ENCODE data around the gene ARL5B.

ARL5B gene

GRCh38 chr10:18653112-18653511 lies 6.1 kb upstream of the ARL5B start:
- DNase-seq: no peak
- in situ Hi-C loops (cut with HindIII; ENCODE audit: low pct_ligation_motif_present, low pct_unique_long_range_greater_than_20kb, low sequenced_read_pairs): no loop called here

DNA sequence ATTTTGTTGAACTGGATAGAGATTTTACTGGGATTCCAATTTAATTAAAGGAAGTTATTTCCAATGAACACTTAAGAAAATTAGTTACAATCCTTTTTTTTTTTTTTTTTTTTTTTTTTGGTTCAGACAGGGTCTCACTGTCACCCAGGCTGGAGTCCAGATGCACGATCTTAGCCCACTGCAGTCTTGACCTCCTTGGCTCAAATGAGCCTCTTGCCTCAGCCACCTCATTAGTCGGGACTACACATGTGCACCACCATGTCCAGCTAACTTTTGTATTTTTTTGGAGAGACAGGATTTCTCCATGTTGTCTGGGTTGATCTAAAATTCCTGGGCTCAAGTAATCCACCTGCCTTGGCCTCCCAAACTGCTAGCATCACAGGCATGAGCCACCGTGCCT lies 2.5 kb upstream of the ARL5B start:
- no peak for DNase-seq
- in situ Hi-C loops (cut with HindIII; ENCODE audit: low pct_ligation_motif_present, low pct_unique_long_range_greater_than_20kb, low sequenced_read_pairs): no loop called here

DNA sequence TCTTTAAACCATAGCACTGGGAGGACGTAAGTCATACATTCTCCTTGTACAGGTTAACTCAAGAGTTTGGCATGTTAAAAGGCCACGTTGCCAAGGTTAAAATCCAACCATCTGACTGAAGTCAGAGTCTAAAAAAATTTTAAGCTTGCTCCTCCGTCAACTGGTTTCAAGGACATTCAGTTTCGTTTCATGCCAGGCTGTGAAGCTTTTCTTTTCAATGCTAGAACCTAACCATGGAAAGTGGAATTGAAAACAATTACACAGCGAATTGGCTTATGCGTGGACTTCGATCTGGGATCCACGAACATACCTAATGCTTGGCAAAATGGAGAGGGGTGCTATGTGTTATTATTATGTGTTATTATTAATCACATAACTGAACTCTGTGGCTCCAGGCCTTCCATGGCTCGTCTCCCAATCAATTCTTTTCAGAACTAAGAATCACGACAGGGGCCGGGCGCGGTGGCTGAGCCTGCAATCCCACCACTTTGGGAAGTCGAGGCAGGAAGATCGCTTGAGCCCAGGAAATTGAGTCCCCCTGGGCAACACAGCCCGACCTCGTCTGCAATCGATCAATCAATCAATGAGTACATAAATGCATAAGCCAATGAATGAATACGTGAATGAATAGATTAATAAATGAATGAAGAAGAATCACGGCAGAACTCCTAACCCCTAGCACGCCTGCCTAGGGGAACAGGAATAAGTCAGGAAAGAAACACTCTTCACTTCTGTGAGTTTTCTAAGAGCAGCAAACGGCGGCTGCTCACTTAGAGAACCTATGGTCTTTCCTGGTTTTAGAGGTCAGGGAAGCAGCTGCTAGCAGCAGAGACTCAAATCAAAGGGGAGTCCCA lies 733 bp upstream of the ARL5B start:
- in situ Hi-C loops (cut with HindIII; ENCODE audit: low pct_ligation_motif_present, low pct_unique_long_range_greater_than_20kb, low sequenced_read_pairs): no loop called here
- no peak for DNase-seq

GRCh38 chr10:18659819-18660535 lies 746 bp downstream of the ARL5B start:
- DNase-seq: peak; percentile 33
- in situ Hi-C loops (cut with HindIII; ENCODE audit: low pct_ligation_motif_present, low pct_unique_long_range_greater_than_20kb, low sequenced_read_pairs): no loop called here

DNA sequence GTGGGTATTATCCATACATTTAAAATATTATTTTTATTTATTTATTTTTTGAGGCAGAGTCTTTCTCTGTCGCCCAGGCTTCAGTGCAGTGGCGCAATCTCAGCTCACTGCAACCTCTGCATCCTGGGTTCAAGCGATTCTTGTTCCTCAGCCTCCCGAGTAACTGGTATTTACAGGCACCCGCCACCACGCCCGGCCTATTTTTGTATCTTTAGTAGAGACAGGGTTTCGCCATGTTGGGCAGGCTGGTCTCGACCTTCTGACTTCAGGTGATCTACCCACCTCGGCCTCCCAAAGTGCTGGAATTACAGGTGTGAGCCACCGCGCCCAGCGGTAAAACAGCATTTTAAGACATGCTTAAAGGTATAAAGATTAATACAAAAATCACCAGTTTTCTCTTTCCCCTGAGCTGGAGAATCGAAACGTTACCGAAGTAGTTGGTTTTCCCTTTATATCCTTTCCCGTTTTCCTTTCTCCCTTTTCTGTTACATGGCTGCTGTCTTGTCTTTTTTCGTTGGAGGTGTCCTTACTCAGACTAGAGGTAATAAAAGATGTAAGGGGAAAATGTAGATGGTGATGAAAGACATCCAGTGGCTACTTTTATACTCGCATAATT lies 1.7 kb downstream of the ARL5B start:
- in situ Hi-C loops (cut with HindIII; ENCODE audit: low pct_ligation_motif_present, low pct_unique_long_range_greater_than_20kb, low sequenced_read_pairs): no loop called here
- DNase-seq: no peak

DNA sequence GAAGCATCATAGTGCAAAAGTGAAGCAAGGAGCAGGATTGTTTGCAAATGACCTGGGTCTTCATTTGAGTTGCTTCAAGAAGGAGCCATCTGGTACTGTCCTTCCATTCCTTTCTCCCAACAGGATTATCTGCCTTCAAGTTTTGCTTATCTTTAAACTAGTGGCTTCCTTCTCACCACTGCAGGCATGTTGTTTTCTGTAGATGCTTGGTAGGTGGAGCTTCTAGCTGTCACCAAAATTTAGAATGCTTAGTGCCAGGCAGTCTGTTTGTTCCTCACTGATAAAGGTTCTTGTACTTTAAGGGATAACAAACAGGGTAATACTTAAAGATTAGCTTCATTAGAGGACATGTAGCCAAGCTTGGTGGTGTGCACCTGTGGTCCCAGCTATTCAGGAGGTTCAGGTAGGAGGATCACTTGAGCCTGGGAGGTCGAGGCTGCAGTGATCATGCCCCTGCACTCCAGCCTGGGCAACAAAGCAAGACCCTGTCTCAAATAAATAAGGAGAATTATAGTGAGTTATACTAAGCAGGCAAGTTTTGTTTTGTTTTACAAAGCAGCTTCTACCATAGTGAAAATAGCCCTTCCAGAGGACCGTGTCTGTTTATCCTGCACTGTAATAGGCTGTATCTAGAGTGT lies 5.7 kb downstream of the ARL5B start:
- in situ Hi-C loops (cut with HindIII; ENCODE audit: low pct_ligation_motif_present, low pct_unique_long_range_greater_than_20kb, low sequenced_read_pairs): no loop called here
- no peak for DNase-seq

DNA sequence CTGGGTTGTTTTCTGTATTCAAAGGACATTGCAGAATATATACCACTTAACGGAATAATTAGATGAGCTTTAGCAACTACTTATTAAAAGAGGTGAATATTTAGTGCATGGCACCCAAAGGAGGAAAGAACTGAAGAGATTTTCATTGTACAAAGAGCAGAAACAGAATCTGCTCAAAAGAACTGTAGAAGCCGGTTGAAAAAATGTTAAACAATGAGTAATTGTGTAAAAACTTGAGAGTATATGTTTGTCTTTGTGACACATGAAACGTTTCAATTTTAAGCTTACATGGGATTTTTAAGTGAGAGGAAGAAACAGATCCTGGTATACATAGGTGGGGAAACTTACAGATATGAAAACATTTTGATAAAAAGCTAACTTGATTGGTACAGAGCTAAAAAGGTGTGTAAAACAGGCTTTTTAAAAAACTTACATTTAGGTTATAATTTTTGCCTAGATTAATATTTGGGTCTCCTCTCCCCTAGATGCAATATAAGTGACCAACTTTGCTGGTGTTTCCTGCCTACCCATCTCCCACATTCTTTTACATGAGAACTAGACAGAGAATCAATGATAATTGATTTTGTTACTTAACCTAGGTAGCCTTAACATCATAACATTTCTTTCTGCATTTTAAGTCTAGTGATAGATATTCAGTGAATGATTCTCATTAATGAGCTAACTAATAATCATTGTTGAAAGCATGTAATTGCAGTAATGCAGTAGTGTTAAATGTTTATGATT lies 6.8 kb downstream of the ARL5B start:
- in situ Hi-C loops (cut with HindIII; ENCODE audit: low pct_ligation_motif_present, low pct_unique_long_range_greater_than_20kb, low sequenced_read_pairs): no loop called here
- DNase-seq: no peak

- in situ Hi-C loops (cut with HindIII; ENCODE audit: low pct_ligation_motif_present, low pct_unique_long_range_greater_than_20kb, low sequenced_read_pairs): no loop called here
- peak; percentile 57 for DNase-seq
Observed at GRCh38 chr10:18666810-18667209, 7.6 kb downstream of the ARL5B start.

GRCh38 chr10:18668026-18668425 lies 8.8 kb downstream of the ARL5B start:
- in situ Hi-C loops (cut with HindIII; ENCODE audit: low pct_ligation_motif_present, low pct_unique_long_range_greater_than_20kb, low sequenced_read_pairs): no loop called here
- DNase-seq: no peak

DNA sequence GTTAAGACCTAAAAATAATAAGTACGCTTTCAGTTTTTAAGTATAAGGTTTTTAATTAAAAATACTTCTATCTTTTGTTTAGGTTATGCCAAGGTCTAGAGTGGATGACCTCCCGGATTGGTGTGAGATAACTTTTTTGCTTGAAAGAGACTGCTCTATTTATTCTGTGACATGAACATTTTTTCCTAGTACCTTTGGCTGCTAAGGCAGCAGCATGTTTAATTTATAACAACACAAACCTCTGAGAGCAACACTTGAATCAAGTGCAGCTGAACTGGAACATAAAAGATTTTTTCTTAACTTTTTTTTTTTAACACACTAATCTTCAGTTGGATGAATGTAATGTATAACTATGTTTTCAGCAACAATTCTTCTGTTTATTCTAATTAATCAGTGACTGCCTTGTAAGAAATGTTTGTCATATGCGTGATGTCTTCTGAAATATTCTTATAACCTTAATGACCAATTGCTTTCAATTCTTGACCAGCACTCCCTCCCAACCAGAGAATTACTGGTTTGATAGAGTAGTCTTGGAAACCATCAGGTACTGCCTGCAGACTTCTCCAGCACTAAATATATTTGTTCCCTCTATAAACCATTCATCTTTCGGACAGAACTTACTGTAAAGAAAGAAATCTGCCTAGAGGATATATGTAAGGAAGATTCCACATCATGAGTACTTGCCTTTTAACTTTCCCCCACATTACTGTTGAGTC lies 16.0 kb downstream of the ARL5B start:
- no peak for DNase-seq
- in situ Hi-C loops (cut with HindIII; ENCODE audit: low pct_ligation_motif_present, low pct_unique_long_range_greater_than_20kb, low sequenced_read_pairs): no loop called here

GRCh38 chr10:18680754-18681153 lies 21.5 kb downstream of the ARL5B start:
- in situ Hi-C loops (cut with HindIII; ENCODE audit: low pct_ligation_motif_present, low pct_unique_long_range_greater_than_20kb, low sequenced_read_pairs): no loop called here
- DNase-seq: no peak

- no peak for DNase-seq
- in situ Hi-C loops (cut with HindIII; ENCODE audit: low pct_ligation_motif_present, low pct_unique_long_range_greater_than_20kb, low sequenced_read_pairs): no loop called here
Observed at GRCh38 chr10:18681366-18681765, 22.1 kb downstream of the ARL5B start.

DNA sequence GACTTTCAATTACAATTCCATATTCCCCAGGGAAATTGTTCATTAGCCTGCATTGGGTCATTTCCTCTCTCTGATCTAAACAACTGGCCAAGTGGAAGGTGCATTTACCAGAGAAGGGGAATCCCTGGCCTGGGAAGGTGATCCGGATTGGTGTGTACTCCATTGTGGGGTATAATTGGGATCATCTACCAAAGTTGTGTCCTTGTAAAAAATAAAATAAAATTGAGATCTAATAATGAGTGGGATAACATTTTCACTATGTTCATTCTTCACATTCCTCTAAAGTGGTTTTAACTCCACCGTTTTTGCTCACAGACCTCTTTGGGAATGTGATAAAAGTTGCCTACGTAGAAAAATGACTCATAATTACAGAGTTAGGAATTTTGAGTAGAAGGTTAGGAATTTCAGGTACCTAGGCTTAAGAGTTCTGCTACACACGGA lies 22.8 kb downstream of the ARL5B start:
- peak; percentile 65 for DNase-seq

DNA sequence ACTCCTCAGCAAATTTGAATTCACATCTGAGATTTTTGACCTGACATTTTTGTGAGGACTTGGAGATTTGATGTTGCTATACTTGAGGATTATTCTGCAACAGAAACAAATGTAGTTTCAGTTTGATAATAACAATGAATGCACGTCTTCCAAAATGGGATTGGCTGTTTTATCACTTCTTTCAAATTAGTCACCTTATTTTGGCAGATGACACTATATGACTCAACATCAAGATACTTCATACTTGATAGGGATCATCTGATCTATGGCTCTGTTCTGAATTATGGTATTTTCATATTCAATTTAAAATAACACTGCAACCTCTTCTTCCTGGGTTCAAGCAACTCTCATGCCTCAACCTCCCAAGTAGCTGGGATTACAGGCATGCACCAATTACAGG lies 24.2 kb downstream of the ARL5B start:
- no peak for DNase-seq

More for the DNA sequence above, 22.8 kb downstream of the ARL5B start:
- in situ Hi-C loops (cut with HindIII; ENCODE audit: low pct_ligation_motif_present, low pct_unique_long_range_greater_than_20kb, low sequenced_read_pairs): no loop called here

DNA sequence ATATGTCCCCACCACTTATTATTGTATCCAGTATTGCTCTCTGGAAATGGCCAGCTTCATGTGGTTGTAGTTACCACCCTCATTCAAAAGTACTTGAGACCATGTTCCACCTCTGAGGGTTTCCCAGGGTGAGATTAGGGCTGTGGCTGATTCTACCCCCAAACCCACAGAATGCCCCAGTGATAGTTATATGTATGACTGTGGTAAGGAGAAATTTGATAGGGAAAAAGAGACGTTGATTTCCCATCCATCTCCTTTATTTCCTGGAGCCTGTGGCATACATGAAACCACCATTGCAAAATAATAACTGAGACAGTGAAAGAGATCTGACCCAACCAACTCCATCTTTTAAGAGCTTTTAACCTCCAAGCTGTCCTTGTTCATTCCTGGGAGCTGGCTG lies 25.2 kb downstream of the ARL5B start:
- no peak for DNase-seq
- in situ Hi-C loops (cut with HindIII; ENCODE audit: low pct_ligation_motif_present, low pct_unique_long_range_greater_than_20kb, low sequenced_read_pairs): no loop called here

More for the DNA sequence above, 24.2 kb downstream of the ARL5B start:
- in situ Hi-C loops (cut with HindIII; ENCODE audit: low pct_ligation_motif_present, low pct_unique_long_range_greater_than_20kb, low sequenced_read_pairs): no loop called here

- DNase-seq: no peak
- in situ Hi-C loops (cut with HindIII; ENCODE audit: low pct_ligation_motif_present, low pct_unique_long_range_greater_than_20kb, low sequenced_read_pairs): no loop called here
Observed at GRCh38 chr10:18684953-18685352, 25.7 kb downstream of the ARL5B start.

GRCh38 chr10:18685555-18685954 lies 26.3 kb downstream of the ARL5B start:
- in situ Hi-C loops (cut with HindIII; ENCODE audit: low pct_ligation_motif_present, low pct_unique_long_range_greater_than_20kb, low sequenced_read_pairs): no loop called here
- no peak for DNase-seq

DNA sequence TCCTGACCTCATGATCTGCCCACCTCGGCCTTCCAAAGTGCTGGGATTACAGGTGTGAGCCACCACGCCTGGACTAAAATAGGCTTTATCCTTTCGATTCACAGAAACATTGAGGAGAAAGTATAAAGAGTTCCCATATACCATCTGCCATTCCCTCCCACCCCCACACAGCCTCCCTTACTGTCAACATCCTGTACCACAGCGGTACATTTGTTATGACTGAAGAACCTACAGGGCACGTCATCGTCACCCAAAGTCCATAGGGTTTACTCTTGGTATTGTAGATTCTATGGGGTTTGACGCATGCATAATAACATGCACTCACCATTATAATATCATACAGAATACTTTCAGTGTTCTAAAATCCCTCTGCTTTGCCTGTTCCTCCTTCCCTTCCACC lies 28.0 kb downstream of the ARL5B start:
- in situ Hi-C loops (cut with HindIII; ENCODE audit: low pct_ligation_motif_present, low pct_unique_long_range_greater_than_20kb, low sequenced_read_pairs): no loop called here
- no peak for DNase-seq
